Prostate gland (tissue), 2 donors: ENCODE results near the gene FNBP1. TPM values are rescaled to one million over a fixed set of nuclear protein-coding genes. Genes with fewer than 3 reads are reported as not detected.

Source experiments
- DNase-seq: peaks from one replicate; pipeline ENCODE4 v3.0.0-alpha.2; 2019; ENCODE audit warnings: low spot score
- H3K27ac ChIP-seq, 2 donors: fragments of 200-600 bp; sonication (generic); 2 replicates each; pipeline ENCODE4 v1.5.1; 2017 to 2019
- H3K27me3 ChIP-seq: fragments of 200-600 bp; sonication (generic); replicated peaks from 2 replicates; pipeline ENCODE4 v1.5.1; 2019; ENCODE audit not compliant: insufficient read depth
- H3K36me3 ChIP-seq, 2 donors: fragments of 200-600 bp; sonication (generic); 1 replicate in 1 of 2; 2 replicates in 1 of 2; pipeline versions ENCODE4 v1.5.1 to v1.8.1; 2017 to 2019
- H3K4me1 ChIP-seq: fragments of 200-600 bp; sonication (generic); replicated peaks from 2 replicates; pipeline ENCODE4 v1.5.1; 2019
- H3K4me3 ChIP-seq, 2 donors: fragments of 200-600 bp; sonication (generic); 2 replicates each; pipeline ENCODE4 v1.5.1; 2017 to 2019
- H3K9me3 ChIP-seq: fragments of 200-600 bp; sonication (generic); 2 replicates; pipeline ENCODE4 v1.5.1; 2017
- CTCF ChIP-seq, 4 experiments: fragments of 200-600 bp in 2 of 4; fragments of 450-650 bp in 2 of 4; sonication (generic) in 2 of 4; IDR thresholded peaks; 1 replicate in 3 of 4; 2 replicates in 1 of 4; pipeline ENCODE4 v1.5.1; 2016 to 2019; ENCODE audit warnings: antibody characterized with exemption in 4 of 4, mild to moderate bottlenecking in 2 of 4, moderate library complexity in 2 of 4
- POLR2A ChIP-seq: fragments of 450-650 bp; IDR thresholded peaks from one replicate; pipeline ENCODE4 v1.6.1; 2016; ENCODE audit warnings: antibody characterized with exemption, mild to moderate bottlenecking
- POLR2AphosphoS5 ChIP-seq: sonication (generic); formaldehyde crosslinking; IDR thresholded peaks from one replicate; pipeline ENCODE4 v1.6.1; 2017; ENCODE audit warnings: antibody characterized with exemption
- WGBS: methylation state at CpG from one replicate; pipeline ENCODE4 v1.1.5; 2018; 5-methylcytosine and 5-hydroxymethylcytosine counted together
- intact Hi-C: fragments of 100-400 bp; cut with DNase I; formaldehyde crosslinking; loops from one replicate; pipeline ENCODE4 v1.14.2; 2022
- total RNA-seq, 2 donors: library from RNA; depleted of rRNA; stranded (reverse); fragments of >200 nt; gene quantifications; one replicate each; pipeline ENCODE4 v1.1.0, GENCODE V29; 2016

FNBP1 gene
- total RNA-seq, 2 donors from 2014 or later = 34.6 to 93.7 TPM

GRCh38 chr9:130054325-130054786 is 11.4 kb upstream of the FNBP1 start:
- intact Hi-C loops = loop anchor here (5.0 kb wide), 1 partner anchor 43 kb away; no protein-coding TSS in a partner anchor
- WGBS = 3% methylated on average over 14 of the region's 14 CpGs

GRCh38 chr9:130053504-130054324 is 10.7 kb upstream of the FNBP1 start, which contains the start of gene GPR107:
GPR107 (plus strand) TSS chr9:130053906; CDS start chr9:130053933, 27 bp downstream.
- peak; percentile 61 for DNase-seq
- TF ChIP-seq POLR2AphosphoS5 (peak; percentile 79), CTCF (IDR thresholded peaks at IDR 0.05) (peak in 1 of 4 experiments; percentile 6), POLR2A (peak; percentile 69)
- H3K27ac ChIP-seq = peak within 1 kb of the TSS; percentile 90 to 91
- no peaks in the 10 kb centered on the region for H3K36me3 ChIP-seq
- H3K9me3 ChIP-seq = no peaks in the 10 kb centered on the region
- peaks cover 13% of the 10 kb centered on the region for H3K4me1 ChIP-seq
- no peaks in the 10 kb centered on the region for H3K27me3 ChIP-seq
- intact Hi-C loops = loop anchor here (5.0 kb wide), 1 partner anchor 44 kb away; no protein-coding TSS in a partner anchor
- H3K4me3 ChIP-seq = peak within 1 kb of the TSS; percentile 93 to 95
- under 1% methylated on average over 61 of the region's 64 CpGs for WGBS

More at GRCh38 chr9:130054325-130054786, 11.4 kb upstream of the FNBP1 start:
- TF ChIP-seq CTCF (IDR thresholded peaks at IDR 0.05) (no peak), POLR2A (no peak), POLR2AphosphoS5 (no peak)
- no peak for DNase-seq
- Histone ChIP-seq H3K4me3 (peak overlapping the region; percentile 93 to 95), H3K4me1 (peaks cover 13% of the 10 kb centered on the region), H3K27ac (peak overlapping the region; percentile 90 to 91), H3K27me3 (no peaks in the 10 kb centered on the region), H3K36me3 (no peaks in the 10 kb centered on the region), H3K9me3 (no peaks in the 10 kb centered on the region)

- TF ChIP-seq CTCF (IDR thresholded peaks at IDR 0.05) = no peak
- TF ChIP-seq POLR2A = no peak
- TF ChIP-seq POLR2AphosphoS5 = no peak
- peak overlapping the region; percentile 93 to 95 for H3K4me3 ChIP-seq
- 10% methylated on average over 9 of the region's 9 CpGs for WGBS
- peak overlapping the region; percentile 90 to 91 for H3K27ac ChIP-seq
- no peaks in the 10 kb centered on the region for H3K27me3 ChIP-seq
- H3K9me3 ChIP-seq = no peaks in the 10 kb centered on the region
- DNase-seq = no peak
- peaks cover 13% of the 10 kb centered on the region for H3K4me1 ChIP-seq
- intact Hi-C loops = loop anchor here (5.0 kb wide), 1 partner anchor 44 kb away; no protein-coding TSS in a partner anchor
- H3K36me3 ChIP-seq = no peaks in the 10 kb centered on the region
These were observed 10.1 kb upstream of the FNBP1 start for GRCh38 chr9:130053109-130053503.

- peaks cover 13% of the 10 kb centered on the region for H3K4me1 ChIP-seq
These were observed 8.9 kb upstream of the FNBP1 start for GRCh38 chr9:130051855-130052254.

GRCh38 chr9:130050462-130050861 is 7.5 kb upstream of the FNBP1 start:
- no peaks in the 10 kb centered on the region for H3K36me3 ChIP-seq
- H3K4me3 ChIP-seq = no peak overlapping the region
- TF ChIP-seq CTCF (IDR thresholded peaks at IDR 0.05) = no peak
- TF ChIP-seq POLR2AphosphoS5 = no peak
- no peak for TF ChIP-seq POLR2A
- peaks cover 13% of the 10 kb centered on the region for H3K4me1 ChIP-seq
- no peaks in the 10 kb centered on the region for H3K27me3 ChIP-seq
- no peak for DNase-seq
- intact Hi-C loops = loop anchor here (5.0 kb wide), 1 partner anchor 47 kb away; no protein-coding TSS in a partner anchor
- H3K27ac ChIP-seq = no peak overlapping the region
- 93% methylated on average over 3 of the region's 3 CpGs for WGBS
- H3K9me3 ChIP-seq = no peaks in the 10 kb centered on the region

More at GRCh38 chr9:130051855-130052254, 8.9 kb upstream of the FNBP1 start:
- Histone ChIP-seq H3K4me3 (no peak overlapping the region), H3K36me3 (no peaks in the 10 kb centered on the region), H3K9me3 (no peaks in the 10 kb centered on the region), H3K27ac (peak overlapping the region; percentile 90 to 91), H3K27me3 (no peaks in the 10 kb centered on the region)
- TF ChIP-seq POLR2A (no peak), POLR2AphosphoS5 (peak; percentile 80)
- DNase-seq = peak; percentile 64
- intact Hi-C loops = loop anchor here (5.0 kb wide), 1 partner anchor 45 kb away; no protein-coding TSS in a partner anchor
